Measurements from ENCODE around the gene SPCS3. TPM values are rescaled to one million over a fixed set of nuclear protein-coding genes. Genes with fewer than 3 reads are reported as not detected.

SPCS3 gene
- total RNA-seq, 1 experiment from 2014 or later: 126 TPM

- Mint-ChIP-seq H3K4me3 (ENCODE audit: unreplicated experiment) (no peak overlapping the region), H3K9me3 (ENCODE audit: unreplicated experiment) (no peaks in the 10 kb centered on the region), H3K4me1 (ENCODE audit: insufficient read depth, unreplicated experiment) (no peaks in the 10 kb centered on the region), H3K36me3 (ENCODE audit: insufficient read depth, unreplicated experiment) (no peaks in the 10 kb centered on the region), H3K27ac (ENCODE audit: low read depth, unreplicated experiment) (no peak overlapping the region), H3K27me3 (ENCODE audit: insufficient read depth, unreplicated experiment) (no peaks in the 10 kb centered on the region)
- TF ChIP-seq CTCF (IDR thresholded peaks at IDR 0.05; ENCODE audit: unreplicated experiment): no peak
- CTCF ChIA-PET: no interaction called here
- intact Hi-C loops (cut with micrococcal nuclease): no loop called here
- POLR2A ChIA-PET: interaction anchor here (0.6 to 1.0 kb wide), 2 partner anchors 12 to 103 kb away, joined by 3 to 5 read pairs; no protein-coding TSS in a partner anchor
- no TSS peak for BruUV-seq (replicated peaks)
- no peak for DNase-seq (ENCODE audit: unreplicated experiment)
Observed at GRCh38 chr4:176298664-176299063, 21.1 kb upstream of the SPCS3 start.

- no peaks in the 10 kb centered on the region for H3K27me3 Mint-ChIP-seq (ENCODE audit: insufficient read depth, unreplicated experiment)
- TF ChIP-seq CTCF (IDR thresholded peaks at IDR 0.05; ENCODE audit: unreplicated experiment): no peak
- CTCF ChIA-PET: no interaction called here
- no TSS peak for BruUV-seq (replicated peaks)
- H3K9me3 Mint-ChIP-seq (ENCODE audit: unreplicated experiment): no peaks in the 10 kb centered on the region
- no peaks in the 10 kb centered on the region for H3K36me3 Mint-ChIP-seq (ENCODE audit: insufficient read depth, unreplicated experiment)
- H3K27ac Mint-ChIP-seq (ENCODE audit: low read depth, unreplicated experiment): no peak overlapping the region
- no peak for DNase-seq (ENCODE audit: unreplicated experiment)
- intact Hi-C loops (cut with micrococcal nuclease): no loop called here
- H3K4me3 Mint-ChIP-seq (ENCODE audit: unreplicated experiment): no peak overlapping the region
- no peaks in the 10 kb centered on the region for H3K4me1 Mint-ChIP-seq (ENCODE audit: insufficient read depth, unreplicated experiment)
- POLR2A ChIA-PET: no interaction called here
Observed at GRCh38 chr4:176300036-176300435, 19.7 kb upstream of the SPCS3 start.

- no peaks in the 10 kb centered on the region for H3K27me3 Mint-ChIP-seq (ENCODE audit: insufficient read depth, unreplicated experiment)
- no peak for TF ChIP-seq CTCF (IDR thresholded peaks at IDR 0.05; ENCODE audit: unreplicated experiment)
Observed at GRCh38 chr4:176300565-176300964, 19.2 kb upstream of the SPCS3 start.

GRCh38 chr4:176302283-176303275, 17.2 kb upstream of the SPCS3 start:
- Mint-ChIP-seq H3K9me3 (ENCODE audit: unreplicated experiment) (no peaks in the 10 kb centered on the region), H3K27ac (ENCODE audit: low read depth, unreplicated experiment) (no peak overlapping the region), H3K4me3 (ENCODE audit: unreplicated experiment) (no peak overlapping the region), H3K36me3 (ENCODE audit: insufficient read depth, unreplicated experiment) (no peaks in the 10 kb centered on the region), H3K27me3 (ENCODE audit: insufficient read depth, unreplicated experiment) (no peaks in the 10 kb centered on the region), H3K4me1 (ENCODE audit: insufficient read depth, unreplicated experiment) (no peaks in the 10 kb centered on the region)
- ChIA-PET CTCF (interaction anchor here (0.5 to 1.4 kb wide), 3 partner anchors 11 to 700 kb away, joined by 3 to 6 read pairs (median 3); no protein-coding TSS in a partner anchor), POLR2A (interaction anchor here (0.7 to 2.3 kb wide), 7 partner anchors 11 to 133 kb away, joined by 3 to 14 read pairs (median 4); partner anchors contain the start of genes SPATA4 and SPCS3)
- TF ChIP-seq CTCF (IDR thresholded peaks at IDR 0.05; ENCODE audit: unreplicated experiment): no peak
- DNase-seq (ENCODE audit: unreplicated experiment): peak; percentile 62
- intact Hi-C loops (cut with micrococcal nuclease): no loop called here
- BruUV-seq (replicated peaks): no TSS peak

More at GRCh38 chr4:176300565-176300964, 19.2 kb upstream of the SPCS3 start:
- POLR2A ChIA-PET: no interaction called here
- intact Hi-C loops (cut with micrococcal nuclease): no loop called here
- H3K9me3 Mint-ChIP-seq (ENCODE audit: unreplicated experiment): no peaks in the 10 kb centered on the region
- no peak overlapping the region for H3K4me3 Mint-ChIP-seq (ENCODE audit: unreplicated experiment)
- CTCF ChIA-PET: interaction anchor here (0.6 kb wide), 1 partner anchor 153 kb away, joined by 3 read pairs; no protein-coding TSS in a partner anchor
- BruUV-seq (replicated peaks): no TSS peak
- no peaks in the 10 kb centered on the region for H3K36me3 Mint-ChIP-seq (ENCODE audit: insufficient read depth, unreplicated experiment)
- no peaks in the 10 kb centered on the region for H3K4me1 Mint-ChIP-seq (ENCODE audit: insufficient read depth, unreplicated experiment)
- no peak for DNase-seq (ENCODE audit: unreplicated experiment)
- no peak overlapping the region for H3K27ac Mint-ChIP-seq (ENCODE audit: low read depth, unreplicated experiment)
